Cardiac septum (tissue), 1 donor: Measurements from ENCODE around the gene ZNF793. TPM values are rescaled to one million over a fixed set of nuclear protein-coding genes. Genes with fewer than 3 reads are reported as not detected.
A peak's percentile ranks its signal among the peaks of the same experiment; 100 is the strongest.

Source experiments
- DNase-seq: peaks from one replicate; pipeline ENCODE4 v3.0.0-alpha.2; 2020; ENCODE audit warnings: low spot score
- intact Hi-C: fragments of 100-400 bp; cut with DNase I; formaldehyde crosslinking; loops from one replicate; pipeline ENCODE4 v1.14.0; 2022
- total RNA-seq: library from RNA; stranded (reverse); fragmentation: NEBNext Ultra II Directional; extraction: Animal tissue kit (Norgen Biotek cat#: 25700); gene quantifications from one replicate; pipeline ENCODE4 v1.2.1, GENCODE V29; 2021
- donor health status: DM: no; HTN: no; CAD: no.

Gene ZNF793
- total RNA-seq, 1 donor from 2014 or later: 8.3 TPM

DNA sequence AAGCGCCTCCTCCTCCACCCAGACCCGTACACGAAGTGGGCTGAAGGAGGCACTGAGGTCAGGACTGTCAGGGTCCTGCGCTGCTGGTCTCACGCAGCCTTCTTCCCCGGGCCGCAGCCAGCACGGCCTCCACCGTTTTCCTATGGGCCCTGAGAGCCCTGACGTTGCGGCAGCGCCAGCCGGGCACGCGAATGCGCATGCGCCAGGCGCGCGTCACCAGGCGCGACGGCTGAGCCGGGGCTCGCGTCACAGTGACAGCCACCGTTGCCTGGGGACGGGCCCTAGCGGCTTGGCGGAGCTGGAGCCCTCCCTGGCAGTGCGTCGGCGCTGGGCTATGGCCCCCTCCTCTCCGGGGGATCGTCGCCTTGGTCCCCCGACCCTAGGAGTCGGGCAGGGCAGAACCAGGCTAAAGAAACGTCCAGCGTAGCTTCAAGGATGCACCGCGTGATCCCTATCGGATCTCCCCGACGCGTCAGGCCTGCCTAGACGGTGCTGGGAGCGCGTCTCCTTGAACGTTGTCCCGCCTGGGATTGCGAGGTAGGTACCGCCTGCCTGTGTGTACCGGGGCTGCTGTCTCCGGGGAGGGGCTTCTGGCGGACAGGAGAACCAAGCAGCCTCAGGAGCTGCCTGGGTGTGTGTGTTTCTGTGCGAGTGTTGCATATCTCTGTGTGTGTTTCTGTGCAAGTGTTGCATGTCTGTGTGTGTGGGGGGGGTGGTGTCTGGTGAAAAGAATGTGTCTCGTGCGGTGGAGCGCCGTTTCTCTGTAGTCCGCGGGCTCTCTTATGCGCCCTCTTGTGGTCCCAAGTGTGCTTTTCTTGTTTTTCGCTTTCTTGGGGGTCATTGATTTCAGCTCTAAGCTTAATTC lies 44.6 kb downstream of the ZNF793 start:
- peak; percentile 86 for DNase-seq
- intact Hi-C loops: loop anchor here (5.0 kb wide), 1 partner anchor 41 kb away; the partner anchor contains the start of genes ZNF540 and ZNF571

DNA sequence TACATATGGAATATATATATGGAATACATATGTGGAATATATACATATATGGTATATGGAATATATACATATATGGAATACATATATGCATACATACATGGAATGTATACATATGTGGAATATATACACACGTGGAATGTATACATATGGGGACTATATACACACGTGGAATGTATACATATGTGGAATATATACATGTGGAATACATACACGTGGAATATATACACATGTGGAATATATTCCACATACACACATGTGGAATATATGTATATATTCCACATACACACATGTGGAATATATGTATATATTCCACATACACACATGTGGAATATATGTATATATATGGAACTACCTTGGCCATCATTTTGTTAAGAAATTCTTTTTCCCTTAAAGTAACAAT lies 56.8 kb downstream of the ZNF793 start:
- no peak for DNase-seq
- intact Hi-C loops: no loop called here

DNA sequence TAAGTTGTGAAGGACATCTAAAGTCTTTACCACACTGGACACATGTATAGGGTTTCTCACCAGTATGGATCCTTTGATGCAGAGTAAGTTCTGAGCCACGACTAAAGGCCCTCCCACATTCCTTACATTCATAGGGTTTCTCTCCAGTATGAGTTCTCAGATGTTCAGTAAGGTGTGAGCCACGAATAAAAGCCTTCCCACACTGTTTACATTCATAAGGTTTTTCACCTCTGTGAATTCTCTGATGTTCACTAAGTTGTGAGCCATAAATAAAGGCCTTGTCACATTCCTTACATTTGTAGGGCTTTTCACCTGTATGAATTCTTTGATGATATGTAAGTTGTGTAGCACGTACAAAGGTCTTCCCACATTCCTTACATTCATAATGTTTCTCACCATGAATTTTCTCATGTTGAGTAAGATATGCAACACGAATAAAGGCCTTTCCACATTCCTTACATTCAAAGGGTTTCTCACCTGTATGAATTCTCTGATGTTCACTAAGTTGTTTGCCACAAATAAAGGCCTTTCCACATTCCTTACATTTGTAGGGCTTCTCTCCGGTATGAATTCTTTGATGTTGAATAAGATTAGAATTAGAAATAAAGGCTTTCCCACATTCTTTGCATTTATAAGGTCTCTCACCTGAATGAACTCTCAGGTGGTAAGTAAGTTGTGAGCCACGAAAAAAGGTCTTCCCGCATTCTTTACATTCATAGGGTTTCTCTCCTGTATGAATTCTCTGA lies 58.1 kb downstream of the ZNF793 start:
- no peak for DNase-seq
- intact Hi-C loops: no loop called here

DNA sequence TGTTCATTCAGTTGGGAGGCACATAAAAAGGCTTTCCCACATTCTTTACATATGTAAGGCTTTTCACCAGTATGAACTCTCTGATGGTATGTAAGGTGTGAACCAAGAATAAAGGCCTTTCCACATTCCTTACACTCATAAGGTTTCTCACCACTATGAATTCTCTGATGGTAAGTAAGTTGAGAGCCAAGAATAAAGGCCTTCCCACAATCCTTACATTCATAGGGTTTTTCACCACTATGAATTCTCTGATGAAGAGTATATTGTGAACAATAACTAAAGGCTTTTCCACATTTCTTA lies 58.6 kb downstream of the ZNF793 start:
- intact Hi-C loops: no loop called here
- DNase-seq: no peak

DNA sequence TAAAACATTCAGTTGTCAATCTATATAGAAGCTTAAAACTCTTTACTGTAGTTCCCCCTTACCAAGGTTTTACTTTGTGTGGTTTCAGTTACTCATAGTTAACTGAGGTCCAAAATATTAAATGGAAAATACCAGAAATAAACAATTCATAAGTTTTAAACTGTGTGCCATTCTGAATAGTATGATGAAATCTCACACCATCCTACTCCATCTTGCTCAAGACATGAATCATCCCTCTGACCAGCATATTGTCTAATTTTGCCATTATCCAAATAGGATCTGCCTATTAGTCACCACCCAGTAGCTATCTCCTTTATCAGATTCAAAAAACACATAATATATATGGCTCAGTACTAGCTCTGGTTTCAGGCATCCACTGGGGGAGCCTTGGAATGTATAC lies 65.5 kb downstream of the ZNF793 start:
- intact Hi-C loops: no loop called here
- DNase-seq: no peak

DNA sequence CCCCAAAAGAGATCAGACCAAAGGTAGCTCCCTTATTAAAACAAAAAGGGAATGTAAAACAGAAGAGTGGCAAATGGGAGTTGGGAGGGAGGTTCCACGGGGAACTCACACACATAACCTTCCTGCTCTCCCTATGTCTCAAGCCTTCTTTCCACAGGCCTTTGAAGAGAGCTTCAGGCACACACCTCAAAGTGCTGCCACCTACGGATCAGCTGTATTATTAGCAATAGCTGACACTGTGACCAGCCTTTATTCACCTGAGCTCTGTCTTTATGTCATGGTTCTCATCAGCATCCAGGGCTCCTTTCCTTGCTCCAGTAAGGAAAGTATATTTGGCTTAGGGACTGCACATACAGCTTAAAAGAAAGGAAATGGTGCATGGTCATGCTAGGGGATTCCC lies 76.6 kb downstream of the ZNF793 start:
- intact Hi-C loops: no loop called here
- no peak for DNase-seq

Other genes with a start within 250 kb of the ZNF793 start
- 6.7 TPM for gene ZNF527, start 135.8 kb upstream of the ZNF793 start, total RNA-seq
- gene ZNF569, start 39.5 kb upstream of the ZNF793 start, total RNA-seq: 5.9 TPM
- 6.6 TPM for gene ZNF570, start 37.6 kb upstream of the ZNF793 start, total RNA-seq
- gene ZNF571, start 87.9 kb downstream of the ZNF793 start, total RNA-seq: 4.4 TPM
- gene ZNF540, start 87.9 kb downstream of the ZNF793 start, total RNA-seq: 4.5 TPM
- gene ZFP30, start 148.5 kb downstream of the ZNF793 start, total RNA-seq: 6.6 TPM
- 4.9 TPM for gene ZNF607, start 212.8 kb downstream of the ZNF793 start, total RNA-seq